Natural killer cell (primary cell): ENCODE results near the gene CD79A. TPM values are rescaled to one million over a fixed set of nuclear protein-coding genes. Genes with fewer than 3 reads are reported as not detected.

ENCODE experiments used
- ATAC-seq, 3 donors: fragments of 150-1000 bp in 2 of 3; fragments of 200-7000 bp in 1 of 3; cut with Tn5 transposase; 1 replicate in 1 of 3; 2 replicates in 2 of 3; pipeline ENCODE4 v1.10.0; 2021; ENCODE audit warnings: mild to moderate bottlenecking in 2 of 3, moderate library complexity in 2 of 3
- DNase-seq, 2 donors: peaks; one replicate each; pipeline versions ENCODE4 v3.0.0 to v3.0.0-alpha.2; 2013 to 2021; ENCODE audit warnings: mixed read lengths in 1 of 2
- H3K27ac ChIP-seq: one replicate; pipeline ENCODE4 v1.5.1; 2013; ENCODE audit warnings: mild to moderate bottlenecking, low read length
- H3K27me3 ChIP-seq: one replicate; pipeline ENCODE4 v1.6.1; 2013; ENCODE audit warnings: low read length; ENCODE audit not compliant: control insufficient read depth, insufficient read depth
- H3K36me3 ChIP-seq: one replicate; pipeline ENCODE4 v1.6.1; 2013; ENCODE audit warnings: low read length; ENCODE audit not compliant: control insufficient read depth, insufficient read depth
- H3K4me1 ChIP-seq: one replicate; pipeline ENCODE4 v1.6.1; 2013; ENCODE audit warnings: low read length; ENCODE audit not compliant: control insufficient read depth, insufficient read depth
- H3K4me3 ChIP-seq: one replicate; pipeline ENCODE4 v1.5.1; 2013; ENCODE audit warnings: low read length
- H3K9me3 ChIP-seq: one replicate; pipeline ENCODE4 v1.6.1; 2013; ENCODE audit warnings: low read length; ENCODE audit not compliant: control insufficient read depth, insufficient read depth
- H3K27ac Mint-ChIP-seq, 2 donors: one replicate each; pipeline ENCODE4 v1.8.0; 2022; ENCODE audit warnings: mild to moderate bottlenecking in 2 of 2, mixed read lengths in 2 of 2, moderate library complexity in 1 of 2
- H3K27me3 Mint-ChIP-seq, 2 donors: one replicate each; pipeline ENCODE4 v1.8.0; 2022; ENCODE audit warnings: low read depth in 2 of 2, mixed read lengths in 2 of 2
- H3K36me3 Mint-ChIP-seq: one replicate; pipeline ENCODE4 v1.8.0; 2022; ENCODE audit warnings: mixed read lengths
- H3K4me1 Mint-ChIP-seq, 2 donors: one replicate each; pipeline ENCODE4 v1.8.0; 2022; ENCODE audit warnings: mixed read lengths in 2 of 2
- H3K4me3 Mint-ChIP-seq: one replicate; pipeline ENCODE4 v1.8.0; 2022; ENCODE audit warnings: mild to moderate bottlenecking, moderate library complexity, mixed read lengths
- H3K9me3 Mint-ChIP-seq, 2 donors: one replicate each; pipeline ENCODE4 v1.8.0; 2022; ENCODE audit warnings: mixed read lengths in 2 of 2
- CTCF ChIP-seq: fragments of 200-600 bp; IDR thresholded peaks from one replicate; pipeline ENCODE4 v1.8.0; 2022; ENCODE audit warnings: antibody characterized with exemption
- WGBS: methylation state at CpG from one replicate; pipeline ENCODE4 v1.1.7; 2013; ENCODE audit warnings: missing lambda C conversion rate; ENCODE audit not compliant: insufficient coverage; 5-methylcytosine and 5-hydroxymethylcytosine counted together
- intact Hi-C: fragments of 100-400 bp; cut with micrococcal nuclease; formaldehyde crosslinking; loops from one replicate; pipeline ENCODE4 v1.14.2; 2022
- total RNA-seq, 4 donors: library from RNA; stranded (reverse); fragments of 120-200 nt in 1 of 4; gene quantifications; one replicate each; pipeline versions ENCODE4 v1.2.3 to v1.2.4, GENCODE V29; 2013 to 2022

Gene CD79A
- total RNA-seq, 3 donors from 2014 or later (not counting 1 experiment from before 2014, with no cell fraction given), result 5.6 to 35.5 (median 6.0) TPM

- H3K36me3 ChIP-seq, result peaks cover 44% of the 10 kb centered on the region
- WGBS, result 36% methylated on average over 12 of the region's 12 CpGs
- H3K27me3 ChIP-seq, result no peaks in the 10 kb centered on the region
- Mint-ChIP-seq H3K4me1 (peaks cover 67 to 86% of the 10 kb centered on the region in 2 donors), H3K27me3 (no peaks in the 10 kb centered on the region), H3K27ac (peak overlapping the region; percentile 84 to 89), H3K9me3 (no peaks in the 10 kb centered on the region), H3K36me3 (peaks cover 8% of the 10 kb centered on the region), H3K4me3 (peak overlapping the region; percentile 84)
- no peak for TF ChIP-seq CTCF
- H3K4me1 ChIP-seq, result peaks cover 92% of the 10 kb centered on the region
- peak overlapping the region; percentile 92 for H3K27ac ChIP-seq
- DNase-seq (peak in 1 of 2 donors; percentile 66), ATAC-seq (peak in 1 of 3 donors; percentile 6)
- no peaks in the 10 kb centered on the region for H3K9me3 ChIP-seq
- intact Hi-C loops, result no loop called here
- no peak overlapping the region for H3K4me3 ChIP-seq
Observed at GRCh38 chr19:41888926-41889325, 11.8 kb downstream of the CD79A start.

DNA sequence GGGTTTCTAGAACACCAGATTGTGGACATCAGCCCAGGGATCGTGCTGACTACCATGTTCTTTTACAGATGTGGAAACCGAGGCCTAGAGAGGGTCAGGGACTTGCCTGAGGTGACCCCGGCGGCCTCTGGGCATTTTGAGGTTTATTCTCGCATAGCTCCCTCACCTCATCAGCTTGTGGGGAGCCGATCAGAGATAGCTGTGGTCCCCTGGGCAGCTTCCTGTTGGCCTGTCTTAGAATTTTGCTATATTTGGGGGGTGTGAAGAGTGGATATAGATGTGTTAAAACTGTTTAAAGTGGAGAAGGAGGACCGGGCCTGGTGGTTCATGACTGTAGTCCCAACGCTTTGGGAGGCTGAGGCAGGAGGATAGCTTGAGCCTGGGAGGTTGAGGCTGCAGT, 12.8 kb downstream of the CD79A start:
- Mint-ChIP-seq H3K4me1 (peaks cover 69 to 82% of the 10 kb centered on the region in 2 donors), H3K27me3 (no peaks in the 10 kb centered on the region), H3K27ac (peak overlapping the region; percentile 84 to 89), H3K9me3 (no peaks in the 10 kb centered on the region), H3K36me3 (peaks cover 8% of the 10 kb centered on the region), H3K4me3 (peak overlapping the region; percentile 84)
- ATAC-seq, result peak; percentile 6 to 39 (median 28)
- DNase-seq, result peak in 1 of 2 donors; percentile 32
- peaks cover 95% of the 10 kb centered on the region for H3K4me1 ChIP-seq
- H3K27ac ChIP-seq, result peak overlapping the region; percentile 92
- WGBS, result 29% methylated on average over 8 of the region's 8 CpGs
- intact Hi-C loops, result no loop called here
- H3K9me3 ChIP-seq, result no peaks in the 10 kb centered on the region
- H3K27me3 ChIP-seq, result no peaks in the 10 kb centered on the region
- no peak overlapping the region for H3K4me3 ChIP-seq
- no peak for TF ChIP-seq CTCF
- H3K36me3 ChIP-seq, result peaks cover 50% of the 10 kb centered on the region

DNA sequence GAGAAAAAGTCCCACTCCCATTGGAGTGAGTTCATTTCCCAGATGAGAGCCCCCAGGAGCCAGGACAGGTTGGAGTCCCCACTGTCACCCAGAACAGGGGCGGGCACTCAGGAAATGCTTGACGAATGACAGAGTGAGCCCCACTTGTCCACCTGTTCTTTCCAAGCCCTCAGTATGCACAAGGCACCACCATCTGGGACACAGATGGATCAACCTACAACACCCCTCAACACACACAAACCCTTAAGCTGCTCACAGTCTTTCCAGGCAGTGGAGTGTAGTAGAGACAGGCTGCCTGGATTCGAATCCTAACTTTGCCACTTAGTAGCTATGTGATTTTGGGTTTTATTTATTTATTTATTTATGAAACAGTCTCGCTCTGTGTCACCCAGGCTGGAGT, 13.9 kb downstream of the CD79A start:
- no peaks in the 10 kb centered on the region for H3K27me3 Mint-ChIP-seq
- H3K9me3 Mint-ChIP-seq, result no peaks in the 10 kb centered on the region
- intact Hi-C loops, result no loop called here
- DNase-seq (no peak), ATAC-seq (no peak)
- Histone ChIP-seq H3K4me1 (peaks cover 95% of the 10 kb centered on the region), H3K36me3 (peaks cover 60% of the 10 kb centered on the region), H3K4me3 (no peak overlapping the region), H3K9me3 (no peaks in the 10 kb centered on the region), H3K27me3 (no peaks in the 10 kb centered on the region), H3K27ac (no peak overlapping the region)
- TF ChIP-seq CTCF, result no peak
- H3K27ac Mint-ChIP-seq, result peak overlapping the region in 1 of 2 donors; percentile 85
- peaks cover 66 to 81% of the 10 kb centered on the region in 2 donors for H3K4me1 Mint-ChIP-seq
- 81% methylated on average over 3 of the region's 4 CpGs for WGBS
- H3K36me3 Mint-ChIP-seq, result peaks cover 14% of the 10 kb centered on the region
- no peak overlapping the region for H3K4me3 Mint-ChIP-seq
